NCI-H2196 treated with DMSO at 0.1 percent for 48 hours (cell line): ENCODE measurements around the gene DISP3.

Experiments
- DNase-seq: peaks from one replicate; lab custom pipeline; 2025; ENCODE audit not compliant: unreplicated experiment; lab: John Stamatoyannopoulos, UW

The DISP3 gene

GRCh38 chr1:11478571-11479374, at the start of gene DISP3:
DISP3 (plus strand) TSS chr1:11479155; CDS start chr1:11500993, 21,838 bp downstream.
- peak; percentile 86 for DNase-seq

GRCh38 chr1:11429226-11429625, 49.7 kb upstream of the DISP3 start:
- DNase-seq = no peak

- no peak for DNase-seq
Measured at GRCh38 chr1:11429935-11430334, 49.0 kb upstream of the DISP3 start.

- no peak for DNase-seq
Measured at GRCh38 chr1:11431941-11432507, 46.9 kb upstream of the DISP3 start.

- DNase-seq = no peak
Measured at GRCh38 chr1:11432526-11432925, 46.4 kb upstream of the DISP3 start.

GRCh38 chr1:11434501-11434900, 44.5 kb upstream of the DISP3 start:
- no peak for DNase-seq

- DNase-seq = no peak
Measured at GRCh38 chr1:11434926-11435325, 44.0 kb upstream of the DISP3 start.

GRCh38 chr1:11438996-11439395, 40.0 kb upstream of the DISP3 start:
- no peak for DNase-seq

- no peak for DNase-seq
Measured at GRCh38 chr1:11441211-11441952, 37.6 kb upstream of the DISP3 start.

GRCh38 chr1:11443043-11443442, 35.9 kb upstream of the DISP3 start:
- DNase-seq = no peak

GRCh38 chr1:11443961-11444658, 34.8 kb upstream of the DISP3 start:
- DNase-seq = no peak

- no peak for DNase-seq
Measured at GRCh38 chr1:11444907-11445306, 34.0 kb upstream of the DISP3 start.

GRCh38 chr1:11447903-11448302, 31.1 kb upstream of the DISP3 start:
- DNase-seq = no peak

- no peak for DNase-seq
Measured at GRCh38 chr1:11448373-11449099, 30.4 kb upstream of the DISP3 start.

- no peak for DNase-seq
Measured at GRCh38 chr1:11449100-11449403, 29.9 kb upstream of the DISP3 start.

- DNase-seq = no peak
Measured at GRCh38 chr1:11450310-11450709, 28.6 kb upstream of the DISP3 start.

GRCh38 chr1:11453742-11454491, 25.0 kb upstream of the DISP3 start:
- no peak for DNase-seq

- DNase-seq = no peak
Measured at GRCh38 chr1:11455967-11456570, 22.9 kb upstream of the DISP3 start.

- DNase-seq = no peak
Measured at GRCh38 chr1:11456965-11457364, 22.0 kb upstream of the DISP3 start.

GRCh38 chr1:11458811-11459275, 20.1 kb upstream of the DISP3 start:
- DNase-seq = no peak
